DMS114 treated with DMSO at 0.1 percent for 48 hours (cell line): ENCODE measurements around the gene PRDM15.

Source experiments
- DNase-seq: peaks from one replicate; lab custom pipeline; 2025; ENCODE audit not compliant: unreplicated experiment; lab: John Stamatoyannopoulos, UW

PRDM15 gene

GRCh38 chr21:41907496-41908258 is 28.5 kb upstream of the PRDM15 start:
- DNase-seq, result no peak

GRCh38 chr21:41906770-41907169 is 27.6 kb upstream of the PRDM15 start:
- DNase-seq, result no peak

GRCh38 chr21:41903559-41904351 is 24.6 kb upstream of the PRDM15 start:
- DNase-seq, result no peak

- DNase-seq, result no peak
These were observed 23.8 kb upstream of the PRDM15 start for GRCh38 chr21:41902946-41903345.

GRCh38 chr21:41901782-41902181 is 22.6 kb upstream of the PRDM15 start:
- no peak for DNase-seq

GRCh38 chr21:41901099-41901498 is 22.0 kb upstream of the PRDM15 start:
- no peak for DNase-seq

GRCh38 chr21:41900401-41900800 is 21.3 kb upstream of the PRDM15 start:
- DNase-seq, result no peak

- no peak for DNase-seq
These were observed 20.5 kb upstream of the PRDM15 start for GRCh38 chr21:41899426-41900202.

- DNase-seq, result no peak
These were observed 19.9 kb upstream of the PRDM15 start for GRCh38 chr21:41898998-41899397.

GRCh38 chr21:41897700-41898099 is 18.6 kb upstream of the PRDM15 start:
- no peak for DNase-seq

GRCh38 chr21:41897047-41897669 is 18.0 kb upstream of the PRDM15 start:
- no peak for DNase-seq

- DNase-seq, result no peak
These were observed 16.7 kb upstream of the PRDM15 start for GRCh38 chr21:41895643-41896493.

GRCh38 chr21:41894922-41895557 is 15.9 kb upstream of the PRDM15 start:
- DNase-seq, result no peak

- DNase-seq, result no peak
These were observed 15.4 kb upstream of the PRDM15 start for GRCh38 chr21:41894511-41894910.

GRCh38 chr21:41892726-41893125 is 13.6 kb upstream of the PRDM15 start:
- no peak for DNase-seq

GRCh38 chr21:41891132-41891531 is 12.0 kb upstream of the PRDM15 start:
- no peak for DNase-seq

- DNase-seq, result no peak
These were observed 11.2 kb upstream of the PRDM15 start for GRCh38 chr21:41890355-41890754.

GRCh38 chr21:41888749-41889376 is 9.7 kb upstream of the PRDM15 start:
- DNase-seq, result no peak

GRCh38 chr21:41887667-41888066 is 8.5 kb upstream of the PRDM15 start:
- no peak for DNase-seq
